GM12878 (cell line): ENCODE results near the gene IL1RAPL1. TPM values are rescaled to one million over a fixed set of nuclear protein-coding genes. Genes with fewer than 3 reads are reported as not detected.

Source experiments
- ATAC-seq: fragments of 200-7000 bp; cut with Tn5 transposase; 3 replicates; pipeline ENCODE4 v1.9.1; 2020; ENCODE audit warnings: mild to moderate bottlenecking, moderate library complexity
- BruUV-seq: library from RNA; stranded (reverse); fragments of 400-500 nt; replicated peaks from 2 replicates; lab custom pipeline; 2021; lab: Mats Ljungman, UMichigan
- CTCF ChIA-PET: fragments of 300-600 bp; sonication (Branson Sonifier 250); formaldehyde crosslinking; extraction: SDS; loops from one replicate; lab custom pipeline; 2021; ENCODE audit warnings: inconsistent platforms; lab: Yijun Ruan, JAX
- POLR2A ChIA-PET: fragments of 350-600 bp; formaldehyde crosslinking; extraction: SDS; loops from one replicate; lab custom pipeline; 2021; ENCODE audit warnings: inconsistent platforms; lab: Charles Lee
- RAD21 ChIA-PET: fragments of 300-600 bp; sonication (Branson Sonifier 250); formaldehyde crosslinking; loops from one replicate; lab custom pipeline; 2023; ENCODE audit warnings: antibody characterized with exemption; ENCODE audit not compliant: unreplicated experiment; lab: Charles Lee
- SMC1A ChIA-PET: fragments of 300-600 bp; sonication (Branson Sonifier 250); formaldehyde crosslinking; loops from one replicate; lab custom pipeline; 2023; ENCODE audit not compliant: unreplicated experiment, uncharacterized antibody; lab: Charles Lee
- DNase-seq: peaks from one replicate; pipeline ENCODE4 v3.0.0-alpha.2; 2011; ENCODE audit warnings: low read depth, low spot score
- FAIRE-seq: peaks from 3 replicates; lab custom pipeline; 2011; peaks lifted over from hg19 to GRCh38; lab: Jason Lieb, UNC
- H2AFZ ChIP-seq: 2 replicates; pipeline ENCODE4 v1.6.0; 2011; ENCODE audit warnings: low read depth, low read length, control low read depth; ENCODE audit not compliant: control insufficient read depth
- H3K27ac ChIP-seq: 2 replicates; pipeline ENCODE4 v1.5.1; 2011; ENCODE audit warnings: control low read depth; ENCODE audit not compliant: control insufficient read depth, insufficient read depth
- H3K27me3 ChIP-seq, 2 experiments: replicated peaks in 1 of 2; 2 replicates each; pipeline versions ENCODE4 v1.6.0 to v1.6.1; 2011; ENCODE audit warnings: low read length in 1 of 2; ENCODE audit not compliant: control insufficient read depth in 2 of 2, insufficient read depth in 2 of 2
- H3K36me3 ChIP-seq, 2 experiments: 2 replicates each; pipeline ENCODE4 v1.5.1; 2011; ENCODE audit warnings: low read length in 1 of 2; ENCODE audit not compliant: control insufficient read depth in 2 of 2, insufficient read depth in 2 of 2
- H3K4me1 ChIP-seq: 2 replicates; pipeline ENCODE4 v1.6.1; 2011; ENCODE audit warnings: mild to moderate bottlenecking, low read length, moderate library complexity, mixed read lengths; ENCODE audit not compliant: control insufficient read depth, insufficient read depth
- H3K4me2 ChIP-seq: 2 replicates; pipeline ENCODE4 v1.6.0; 2011; ENCODE audit warnings: control low read depth; ENCODE audit not compliant: control insufficient read depth, insufficient read depth
- H3K4me3 ChIP-seq: fragments of 200-600 bp; sonication (generic); 2 replicates; pipeline ENCODE4 v1.5.1; 2016
- H3K79me2 ChIP-seq: 2 replicates; pipeline ENCODE4 v1.6.0; 2011; ENCODE audit warnings: low read length; ENCODE audit not compliant: control insufficient read depth, insufficient read depth
- H3K9ac ChIP-seq: 2 replicates; pipeline ENCODE4 v1.8.0; 2011; ENCODE audit warnings: low read length, control low read depth, mixed read lengths; ENCODE audit not compliant: control insufficient read depth, insufficient read depth
- H3K9me3 ChIP-seq: replicated peaks from 3 replicates; pipeline ENCODE4 v1.5.1; 2011; ENCODE audit warnings: mild to moderate bottlenecking, low read length; ENCODE audit not compliant: control insufficient read depth, insufficient read depth
- H4K20me1 ChIP-seq: 2 replicates; pipeline ENCODE4 v1.6.0; 2011; ENCODE audit not compliant: control insufficient read depth, insufficient read depth
- CEBPZ ChIP-seq: fragments of 150-350 bp; IDR thresholded peaks from 2 replicates; pipeline ENCODE4 v1.6.1; 2016; ENCODE audit warnings: low read depth, low read length
- CHD2 ChIP-seq: IDR thresholded peaks from 2 replicates; pipeline ENCODE4 v1.6.1; 2011; ENCODE audit warnings: low read depth, low read length, improper control_type of control experiment, borderline replicate concordance
- E2F4 ChIP-seq: IDR thresholded peaks from 2 replicates; pipeline ENCODE4 v1.6.1; 2012; ENCODE audit warnings: low read depth, low read length, improper control_type of control experiment
- FOXM1 ChIP-seq: IDR thresholded peaks from 2 replicates; pipeline ENCODE4 v1.6.1; 2012; ENCODE audit warnings: low read depth, mild to moderate bottlenecking, inconsistent platforms, low read length, moderate library complexity
- MEF2B ChIP-seq: fragments of 450-650 bp; IDR thresholded peaks from 2 replicates; pipeline ENCODE4 v1.6.1; 2018; ENCODE audit warnings: mild to moderate bottlenecking, moderate library complexity; ENCODE audit not compliant: partially characterized antibody, poor library complexity, severe bottlenecking
- SP1 ChIP-seq: IDR thresholded peaks from one replicate; pipeline ENCODE4 v1.6.1; 2011; ENCODE audit warnings: low read depth, low read length
- WGBS: methylation state at CpG from one replicate; pipeline ENCODE4 v1.1.6; 2016; ENCODE audit warnings: low lambda C conversion rate; ENCODE audit not compliant: insufficient replicate concordance, insufficient coverage; ENCODE audit errors: missing lambda C conversion rate; 5-methylcytosine and 5-hydroxymethylcytosine counted together
- in situ Hi-C: fragments of 300-500 bp; cut with MboI; formaldehyde crosslinking; loops from 9 replicates; pipeline ENCODE4 v1.14.3; 2018; ENCODE audit warnings: mixed read lengths
- intact Hi-C: fragments of 100-400 bp; cut with micrococcal nuclease; formaldehyde crosslinking; loops from one replicate; pipeline ENCODE4 v1.14.2; 2022; ENCODE audit not compliant: unreplicated experiment
- polyA plus RNA-seq, 11 experiments: library from polyadenylated mRNA; depleted of rRNA in 4 of 11; unstranded in 6 of 11; stranded (reverse) in 5 of 11; fragments of >200 nt; fragmentation: Nextera tagmentation in 4 of 11; fragmentation: Illumina TruSeq in 1 of 11; extraction: Ambion mirVana in 4 of 11; extraction: Trizol in 1 of 11; gene quantifications; 1 replicate in 1 of 11; 2 replicates in 10 of 11; pipeline versions ENCODE4 v1.2.1 to v1.2.3, GENCODE V29; 2011 to 2016; ENCODE audit warnings: inconsistent platforms in 2 of 11, missing spikeins in 2 of 11, low read depth in 1 of 11
- total RNA-seq, 4 experiments: library from RNA; depleted of rRNA in 3 of 4; stranded (reverse); fragments of >200 nt in 3 of 4; fragmentation: Illumina TruSeq in 1 of 4; extraction: Trizol in 1 of 4; gene quantifications; 2 replicates each; pipeline versions ENCODE4 v1.2.1 to v1.2.3, GENCODE V29; 2013 to 2021

The IL1RAPL1 gene
- total and polyA plus RNA-seq, 10 of the 15 experiments (the other 5 are each of a cell fraction or from before 2014, with no cell fraction given): not detected

DNA sequence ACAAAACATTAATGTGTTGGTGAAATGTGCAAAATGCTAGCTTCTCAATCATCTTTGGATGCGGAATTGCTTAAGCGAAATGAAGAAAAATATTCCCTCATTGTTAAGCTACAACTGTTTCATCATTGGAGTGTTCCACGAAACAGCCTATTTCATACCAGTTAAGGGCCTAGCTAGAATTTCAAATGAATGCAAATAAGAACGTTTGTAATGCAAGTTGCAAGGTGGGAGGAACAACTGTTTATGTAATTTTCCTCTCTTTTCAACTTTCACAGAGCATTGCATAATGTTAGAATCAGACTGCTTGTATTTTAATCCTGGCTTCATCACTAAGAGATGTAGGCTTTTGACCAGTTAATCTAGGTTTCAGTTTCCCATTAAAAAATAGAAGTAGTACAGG lies 480.1 kb downstream of the IL1RAPL1 start:
- H3K27me3 ChIP-seq: no peaks in the 10 kb centered on the region
- no peak overlapping the region for H3K4me3 ChIP-seq
- in situ Hi-C loops: no loop called here
- intact Hi-C loops: no loop called here
- no peaks in the 10 kb centered on the region for H3K79me2 ChIP-seq
- no peaks in the 10 kb centered on the region for H3K9me3 ChIP-seq
- H4K20me1 ChIP-seq: no peaks in the 10 kb centered on the region
- CTCF ChIA-PET: no interaction called here
- H3K4me1 ChIP-seq: no peaks in the 10 kb centered on the region
- TF ChIP-seq MEF2B (no peak), CEBPZ (no peak), FOXM1 (no peak), E2F4 (no peak), CHD2 (no peak), SP1 (no peak)
- H3K4me2 ChIP-seq: no peak overlapping the region
- no peak overlapping the region for H3K9ac ChIP-seq
- H3K36me3 ChIP-seq: no peaks in the 10 kb centered on the region
- 0% methylated on average over 4 of the region's 4 CpGs for WGBS
- H2AFZ ChIP-seq: no peak overlapping the region
- RAD21 ChIA-PET: no interaction called here
- no peak overlapping the region for H3K27ac ChIP-seq
- no peak for DNase-seq
- BruUV-seq: no TSS peak
- SMC1A ChIA-PET: interaction anchor here (1.2 kb wide), 2 partner anchors 16 to 33 kb away, joined by 3 read pairs; no protein-coding TSS in a partner anchor
- POLR2A ChIA-PET: no interaction called here
- no peak for ATAC-seq
- no peak for FAIRE-seq
